Thyroid gland (tissue), 4 donors: Measurements from ENCODE around the gene DPP6. TPM values are rescaled to one million over a fixed set of nuclear protein-coding genes. Genes with fewer than 3 reads are reported as not detected.

Experiments used
- DNase-seq, 2 donors: peaks; one replicate each; pipeline ENCODE4 v3.0.0-alpha.2; 2019
- H3K27ac ChIP-seq, 3 donors: fragments of 200-600 bp; sonication (generic); 1 replicate in 2 of 3; 2 replicates in 1 of 3; pipeline ENCODE4 v1.5.1; 2016 to 2019; ENCODE audit warnings: mild to moderate bottlenecking in 1 of 3, moderate library complexity in 1 of 3
- H3K27me3 ChIP-seq: fragments of 200-600 bp; sonication (generic); one replicate; pipeline ENCODE4 v1.5.1; 2019
- H3K36me3 ChIP-seq, 2 donors: fragments of 200-600 bp; sonication (generic); one replicate each; pipeline ENCODE4 v1.5.1; 2016 to 2019
- H3K4me1 ChIP-seq, 2 donors: fragments of 200-600 bp; sonication (generic); one replicate each; pipeline ENCODE4 v1.5.1; 2017 to 2019
- H3K4me3 ChIP-seq, 3 donors: fragments of 200-600 bp; sonication (generic); replicated peaks in 1 of 3; 1 replicate in 2 of 3; 2 replicates in 1 of 3; pipeline ENCODE4 v1.5.1; 2016; ENCODE audit warnings: mild to moderate bottlenecking in 1 of 3
- H3K9me3 ChIP-seq: fragments of 200-600 bp; sonication (generic); one replicate; pipeline ENCODE4 v1.5.1; 2017
- POLR2A ChIP-seq, 2 donors: fragments of 450-650 bp; IDR thresholded peaks; one replicate each; pipeline ENCODE4 v1.6.1; 2017; ENCODE audit warnings: antibody characterized with exemption in 2 of 2, mild to moderate bottlenecking in 2 of 2, moderate library complexity in 1 of 2
- WGBS, 2 donors: methylation state at CpG; one replicate each; pipeline ENCODE4 v1.1.5; 2017; 5-methylcytosine and 5-hydroxymethylcytosine counted together
- intact Hi-C: fragments of 100-400 bp; cut with DNase I; formaldehyde crosslinking; loops from one replicate; pipeline ENCODE4 v1.15.1; 2023
- total RNA-seq, 4 donors: library from RNA; depleted of rRNA; stranded (reverse); fragments of >200 nt; gene quantifications; one replicate each; pipeline ENCODE4 v1.2.3, GENCODE V29; 2016
- TF ChIP-seq, protein P1 (sequence below), 6 experiments: fragments of 200-600 bp in 3 of 6; fragments of 450-650 bp in 3 of 6; sonication (generic) in 3 of 6; IDR thresholded peaks; one replicate each; pipeline ENCODE4 v1.5.1; 2016 to 2019; ENCODE audit warnings: antibody characterized with exemption in 6 of 6, mild to moderate bottlenecking in 2 of 6, inconsistent platforms in 1 of 6, moderate library complexity in 1 of 6

The DPP6 gene
- total RNA-seq, 4 donors from 2014 or later, result 50.7 to 97.7 (median 68.9) TPM

DNA sequence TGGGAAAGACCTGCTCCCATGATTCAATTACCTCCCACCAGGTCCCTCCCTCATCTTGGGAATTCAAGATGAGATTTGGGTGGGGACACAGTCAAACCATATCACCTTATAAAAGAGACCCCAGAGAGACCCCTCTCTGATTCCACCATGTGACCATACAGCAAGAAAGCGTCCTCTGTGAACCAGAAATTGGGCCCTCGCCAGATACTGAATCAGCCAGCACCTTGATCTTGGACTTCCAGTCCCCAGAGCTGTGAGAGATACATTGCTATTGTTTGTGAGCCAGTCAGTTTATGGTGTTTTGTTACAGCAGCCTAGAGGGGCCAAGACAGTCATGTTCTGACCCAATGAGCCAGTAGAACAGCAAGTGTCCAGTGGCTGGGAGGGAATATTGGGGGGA is 718.2 kb downstream of the DPP6 start:
- no peak overlapping the region for H3K27ac ChIP-seq
- H3K27me3 ChIP-seq, result no peaks in the 10 kb centered on the region
- H3K9me3 ChIP-seq, result no peaks in the 10 kb centered on the region
- TF ChIP-seq POLR2A (IDR thresholded peaks at IDR 0.05), result no peak
- TF ChIP-seq, protein P1, sequence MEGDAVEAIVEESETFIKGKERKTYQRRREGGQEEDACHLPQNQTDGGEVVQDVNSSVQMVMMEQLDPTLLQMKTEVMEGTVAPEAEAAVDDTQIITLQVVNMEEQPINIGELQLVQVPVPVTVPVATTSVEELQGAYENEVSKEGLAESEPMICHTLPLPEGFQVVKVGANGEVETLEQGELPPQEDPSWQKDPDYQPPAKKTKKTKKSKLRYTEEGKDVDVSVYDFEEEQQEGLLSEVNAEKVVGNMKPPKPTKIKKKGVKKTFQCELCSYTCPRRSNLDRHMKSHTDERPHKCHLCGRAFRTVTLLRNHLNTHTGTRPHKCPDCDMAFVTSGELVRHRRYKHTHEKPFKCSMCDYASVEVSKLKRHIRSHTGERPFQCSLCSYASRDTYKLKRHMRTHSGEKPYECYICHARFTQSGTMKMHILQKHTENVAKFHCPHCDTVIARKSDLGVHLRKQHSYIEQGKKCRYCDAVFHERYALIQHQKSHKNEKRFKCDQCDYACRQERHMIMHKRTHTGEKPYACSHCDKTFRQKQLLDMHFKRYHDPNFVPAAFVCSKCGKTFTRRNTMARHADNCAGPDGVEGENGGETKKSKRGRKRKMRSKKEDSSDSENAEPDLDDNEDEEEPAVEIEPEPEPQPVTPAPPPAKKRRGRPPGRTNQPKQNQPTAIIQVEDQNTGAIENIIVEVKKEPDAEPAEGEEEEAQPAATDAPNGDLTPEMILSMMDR (IDR thresholded peaks at IDR 0.05), result no peak
- H3K4me3 ChIP-seq, result no peak overlapping the region
- no peaks in the 10 kb centered on the region for H3K36me3 ChIP-seq
- intact Hi-C loops, result no loop called here
- no peak for DNase-seq
- WGBS, 2 donors, result 77 to 88% methylated on average over 2 of the region's 2 CpGs
- H3K4me1 ChIP-seq, result no peaks in the 10 kb centered on the region

GRCh38 chr7:154770962-154771361 is 718.8 kb downstream of the DPP6 start:
- no peak for TF ChIP-seq POLR2A (IDR thresholded peaks at IDR 0.05)
- TF ChIP-seq, protein P1 (IDR thresholded peaks at IDR 0.05), result no peak
- Histone ChIP-seq H3K27me3 (no peaks in the 10 kb centered on the region), H3K36me3 (no peaks in the 10 kb centered on the region), H3K9me3 (no peaks in the 10 kb centered on the region), H3K27ac (no peak overlapping the region), H3K4me3 (no peak overlapping the region), H3K4me1 (no peaks in the 10 kb centered on the region)
- WGBS, 2 donors, result 92% methylated on average over 1 of the region's 1 CpG; no CpG with 5 or more reads in 1 of the 2 donors
- intact Hi-C loops, result no loop called here
- DNase-seq, result no peak

DNA sequence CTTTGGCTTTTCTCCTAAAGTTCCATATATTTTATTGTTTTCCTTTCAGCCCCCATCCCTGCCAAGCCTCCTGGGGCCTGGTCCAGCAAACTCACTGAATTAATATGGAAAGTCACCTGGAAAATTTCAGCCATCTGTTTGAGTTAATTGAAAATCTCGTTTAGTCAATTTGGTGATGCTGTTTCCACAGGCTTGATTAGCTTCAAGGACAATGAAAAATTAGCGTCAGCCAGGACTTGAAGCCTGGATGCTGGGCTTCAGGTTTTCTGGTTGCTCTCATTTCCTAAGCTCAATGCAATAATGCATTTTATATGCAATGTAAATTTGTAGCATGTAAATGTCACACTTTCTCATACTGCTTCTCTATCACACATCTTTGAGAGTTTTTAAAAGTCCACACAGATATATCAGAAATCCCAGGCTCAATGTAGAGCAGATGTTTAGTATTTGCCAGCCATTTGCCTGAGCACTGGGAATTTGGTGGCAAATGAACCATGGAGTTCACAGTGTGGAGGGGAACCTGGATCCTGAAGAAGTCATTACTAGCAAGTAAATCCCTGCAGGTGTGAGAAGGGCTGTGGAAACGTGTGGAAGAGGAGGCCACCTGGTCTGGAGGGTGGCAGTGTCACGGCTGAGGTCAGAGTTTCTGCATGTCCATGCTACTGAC is 722.2 kb downstream of the DPP6 start:
- Histone ChIP-seq H3K36me3 (no peaks in the 10 kb centered on the region), H3K4me1 (no peaks in the 10 kb centered on the region), H3K27me3 (no peaks in the 10 kb centered on the region), H3K9me3 (no peaks in the 10 kb centered on the region), H3K4me3 (no peak overlapping the region), H3K27ac (no peak overlapping the region)
- DNase-seq, result no peak
- 74% methylated on average over 4 of the region's 4 CpGs for WGBS, 2 donors
- TF ChIP-seq, protein P1 (IDR thresholded peaks at IDR 0.05), result no peak
- no peak for TF ChIP-seq POLR2A (IDR thresholded peaks at IDR 0.05)
- intact Hi-C loops, result no loop called here

- no peaks in the 10 kb centered on the region for H3K4me1 ChIP-seq
- H3K27me3 ChIP-seq, result no peaks in the 10 kb centered on the region
- no peak overlapping the region for H3K4me3 ChIP-seq
- TF ChIP-seq, protein P1 (IDR thresholded peaks at IDR 0.05), result no peak
- TF ChIP-seq POLR2A (IDR thresholded peaks at IDR 0.05), result no peak
- H3K9me3 ChIP-seq, result no peaks in the 10 kb centered on the region
- no peak overlapping the region for H3K27ac ChIP-seq
- 91 to 94% methylated on average over 8 of the region's 8 CpGs for WGBS, 2 donors
- DNase-seq, result no peak
- H3K36me3 ChIP-seq, result no peaks in the 10 kb centered on the region
- intact Hi-C loops, result no loop called here
Observed at GRCh38 chr7:154775681-154776080, 723.5 kb downstream of the DPP6 start.

- TF ChIP-seq POLR2A (IDR thresholded peaks at IDR 0.05), result no peak
- TF ChIP-seq, protein P1 (IDR thresholded peaks at IDR 0.05), result no peak
- no peaks in the 10 kb centered on the region for H3K27me3 ChIP-seq
- no peaks in the 10 kb centered on the region for H3K9me3 ChIP-seq
- H3K4me3 ChIP-seq, result no peak overlapping the region
- no peaks in the 10 kb centered on the region for H3K4me1 ChIP-seq
- DNase-seq, result no peak
- H3K27ac ChIP-seq, result no peak overlapping the region
- H3K36me3 ChIP-seq, result no peaks in the 10 kb centered on the region
- intact Hi-C loops, result no loop called here
- 69 to 74% methylated on average over 5 of the region's 5 CpGs for WGBS, 2 donors
Observed at GRCh38 chr7:154776350-154776749, 724.2 kb downstream of the DPP6 start.
